Measurements from ENCODE around the gene MBD5.

DNA sequence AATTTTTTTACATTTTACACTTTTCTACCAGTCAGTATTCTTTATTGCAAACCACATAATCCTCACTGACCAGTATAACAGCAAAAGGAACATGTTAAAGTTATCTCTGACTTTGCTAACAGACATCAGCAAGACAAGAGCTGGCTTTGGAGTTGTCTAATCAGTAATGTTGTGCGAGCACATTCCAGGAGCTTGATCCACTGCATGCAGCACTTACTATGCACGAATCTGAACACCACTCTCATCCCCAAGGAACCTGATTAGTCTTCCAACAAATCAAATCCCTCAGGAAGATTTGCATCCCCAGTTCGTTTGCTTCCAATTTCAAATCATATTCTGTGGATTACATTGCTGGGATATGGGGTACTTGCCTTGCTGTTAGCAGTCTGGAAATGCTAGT, 354.3 kb downstream of the MBD5 start:
- TF ChIP-seq, protein P1, sequence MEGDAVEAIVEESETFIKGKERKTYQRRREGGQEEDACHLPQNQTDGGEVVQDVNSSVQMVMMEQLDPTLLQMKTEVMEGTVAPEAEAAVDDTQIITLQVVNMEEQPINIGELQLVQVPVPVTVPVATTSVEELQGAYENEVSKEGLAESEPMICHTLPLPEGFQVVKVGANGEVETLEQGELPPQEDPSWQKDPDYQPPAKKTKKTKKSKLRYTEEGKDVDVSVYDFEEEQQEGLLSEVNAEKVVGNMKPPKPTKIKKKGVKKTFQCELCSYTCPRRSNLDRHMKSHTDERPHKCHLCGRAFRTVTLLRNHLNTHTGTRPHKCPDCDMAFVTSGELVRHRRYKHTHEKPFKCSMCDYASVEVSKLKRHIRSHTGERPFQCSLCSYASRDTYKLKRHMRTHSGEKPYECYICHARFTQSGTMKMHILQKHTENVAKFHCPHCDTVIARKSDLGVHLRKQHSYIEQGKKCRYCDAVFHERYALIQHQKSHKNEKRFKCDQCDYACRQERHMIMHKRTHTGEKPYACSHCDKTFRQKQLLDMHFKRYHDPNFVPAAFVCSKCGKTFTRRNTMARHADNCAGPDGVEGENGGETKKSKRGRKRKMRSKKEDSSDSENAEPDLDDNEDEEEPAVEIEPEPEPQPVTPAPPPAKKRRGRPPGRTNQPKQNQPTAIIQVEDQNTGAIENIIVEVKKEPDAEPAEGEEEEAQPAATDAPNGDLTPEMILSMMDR (IDR thresholded peaks at IDR 0.05): no peak
- no peak for TF ChIP-seq ZFX (IDR thresholded peaks at IDR 0.05; ENCODE audit: borderline replicate concordance)
